ENCODE data around the gene GLI3. TPM values are rescaled to one million over a fixed set of nuclear protein-coding genes. Genes with fewer than 3 reads are reported as not detected.

GLI3 gene
- total and polyA plus RNA-seq, 2 of the 8 experiments (the other 6 are each of a cell fraction or from before 2014, with no cell fraction given): 8.0 to 31.1 TPM

- no peak overlapping the region for H3K18ac ChIP-seq (ENCODE audit: extremely low read depth, low read length)
- H3K36me3 ChIP-seq (ENCODE audit: control insufficient read depth in 2 of 4, insufficient read depth in 4 of 4, low read length in 3 of 4): no peaks in the 10 kb centered on the region
- POLR2A ChIA-PET (ENCODE audit: partially characterized antibody): interaction anchor here (1.4 kb wide), 1 partner anchor 13 kb away, joined by 4 read pairs; no protein-coding TSS in a partner anchor
- no peaks in the 10 kb centered on the region for H4K20me1 ChIP-seq (replicated peaks in 1 of 2; ENCODE audit: control insufficient read depth in 1 of 2, insufficient read depth in 2 of 2, low read length in 2 of 2)
- H3K4me2 ChIP-seq (ENCODE audit: insufficient read depth in 1 of 2, low read depth in 2 of 2, low read length in 2 of 2): no peak overlapping the region
- H3K4ac ChIP-seq (replicated peaks; ENCODE audit: insufficient read length, low read depth, low read length): no peak overlapping the region
- H2BK5ac ChIP-seq (ENCODE audit: low read depth, low read length): no peak overlapping the region
- CTCF ChIA-PET (ENCODE audit: partially characterized antibody): interaction anchor here (0.6 to 2.5 kb wide), 3 partner anchors 13 to 222 kb away, joined by 4 to 18 read pairs (median 4); no protein-coding TSS in a partner anchor
- H3K79me1 ChIP-seq (ENCODE audit: low read depth, low read length): no peaks in the 10 kb centered on the region
- no peak overlapping the region for H3K14ac ChIP-seq (ENCODE audit: insufficient read length)
- H3K23me2 ChIP-seq (ENCODE audit: low read depth, low read length): no peaks in the 10 kb centered on the region
- H4K8ac ChIP-seq (ENCODE audit: extremely low read depth, insufficient read depth, low read length): no peak overlapping the region
- no peaks in the 10 kb centered on the region for H3K9me3 ChIP-seq (ENCODE audit: insufficient read depth in 2 of 2, low read depth in 1 of 2, low read length in 1 of 2)
- H3K4me3 ChIP-seq (ENCODE audit: extremely low read depth in 1 of 4, insufficient read depth in 2 of 4, low read depth in 3 of 4, low read length in 4 of 4): no peak overlapping the region
- H4K5ac ChIP-seq (ENCODE audit: insufficient read length, low read depth, low read length): no peak overlapping the region
- H2BK20ac ChIP-seq (ENCODE audit: low read length): no peak overlapping the region
- no peaks in the 10 kb centered on the region for H3K27me3 ChIP-seq (replicated peaks in 1 of 4; ENCODE audit: control insufficient read depth in 3 of 4, extremely low read depth in 1 of 4, insufficient read depth in 3 of 4, low read length in 3 of 4)
- no peak overlapping the region for H2AK5ac ChIP-seq (ENCODE audit: low read depth, low read length)
- no peak overlapping the region for H2BK120ac ChIP-seq (replicated peaks; ENCODE audit: low read depth, low read length)
- no peak overlapping the region for H3K23ac ChIP-seq (ENCODE audit: insufficient read length)
- H3K79me2 ChIP-seq (ENCODE audit: control insufficient read depth in 1 of 2, insufficient read depth in 2 of 2, low read length in 2 of 2): no peaks in the 10 kb centered on the region
- FAIRE-seq (no peak), DNase-seq (ENCODE audit: low read depth in 1 of 2, low spot score in 2 of 2) (no peak)
- no peak overlapping the region for H2BK15ac ChIP-seq (ENCODE audit: low read length)
- no peak overlapping the region for H2AFZ ChIP-seq (ENCODE audit: low read length)
- no peak overlapping the region for H3K27ac ChIP-seq (ENCODE audit: low read depth, low read length)
- no peaks in the 10 kb centered on the region; a peak in 1 of 7 replicates for H3K4me1 ChIP-seq (replicated peaks in 1 of 4; ENCODE audit: control insufficient read depth in 3 of 4, insufficient read depth in 4 of 4, low read length in 3 of 4)
- no peak overlapping the region for H3K56ac ChIP-seq (replicated peaks; ENCODE audit: insufficient read length, low read depth, low read length)
- no peak overlapping the region for H3K9ac ChIP-seq (replicated peaks in 1 of 4; ENCODE audit: extremely low read depth in 1 of 4, low read depth in 3 of 4, low read length in 3 of 4)
- no peak overlapping the region for H2BK12ac ChIP-seq (ENCODE audit: low read depth, low read length)
- no peak overlapping the region for H4K91ac ChIP-seq (replicated peaks; ENCODE audit: insufficient read length, low read length)
- TF ChIP-seq BACH1 (IDR thresholded peaks at IDR 0.05; ENCODE audit: low read length): no peak
- no peak for TF ChIP-seq TBP (IDR thresholded peaks at IDR 0.05; ENCODE audit: low read depth, low read length)
- no peak for TF ChIP-seq ZNF274 (IDR thresholded peaks at IDR 0.05; ENCODE audit: borderline replicate concordance, extremely low read depth, low read length)
- TF ChIP-seq CHD1 (IDR thresholded peaks at IDR 0.05; ENCODE audit: low read depth, low read length): no peak
- no peak for TF ChIP-seq USF2 (IDR thresholded peaks at IDR 0.05; ENCODE audit: low read length)
- no peak for TF ChIP-seq E2F6 (IDR thresholded peaks at IDR 0.05)
- no peak for TF ChIP-seq EP300 (IDR thresholded peaks at IDR 0.05; ENCODE audit: borderline replicate concordance in 1 of 2, low read depth in 2 of 2, low read length in 2 of 2)
- TF ChIP-seq CREB1 (IDR thresholded peaks at IDR 0.05): no peak
- TF ChIP-seq BCL11A (IDR thresholded peaks at IDR 0.05; ENCODE audit: low read depth in 2 of 2, low read length in 2 of 2): no peak
- no peak for TF ChIP-seq CHD2 (IDR thresholded peaks at IDR 0.05; ENCODE audit: low read length)
- TF ChIP-seq EGR1 (IDR thresholded peaks at IDR 0.05; ENCODE audit: borderline replicate concordance, low read depth, low read length): no peak
- TF ChIP-seq SIX5 (IDR thresholded peaks at IDR 0.05; ENCODE audit: low read depth, low read length): no peak
- no peak for TF ChIP-seq BRCA1 (IDR thresholded peaks at IDR 0.05; ENCODE audit: low read depth, low read length)
- TF ChIP-seq TAF1 (IDR thresholded peaks at IDR 0.05; ENCODE audit: low read depth, low read length): no peak
- no peak for TF ChIP-seq TCF12 (IDR thresholded peaks at IDR 0.05; ENCODE audit: low read depth, low read length)
- no peak for TF ChIP-seq SIRT6 (IDR thresholded peaks at IDR 0.05; ENCODE audit: low read length)
Observed at GRCh38 chr7:42170724-42171123, 66.3 kb downstream of the GLI3 start.
